HepG2 (cell line): ENCODE results near the gene KIAA0232. TPM values are rescaled to one million over a fixed set of nuclear protein-coding genes. Genes with fewer than 3 reads are reported as not detected.
A peak's percentile ranks its signal among the peaks of the same experiment; 100 is the strongest.

Experiments
- AGO2 ChIP-seq: fragments of 200-400 bp; formaldehyde crosslinking; optimal IDR thresholded peaks from 2 replicates; pipeline ENCODE3; 2017; ENCODE audit warnings: mild to moderate bottlenecking, low read depth, low read length, moderate library complexity
- ARID2 ChIP-seq: sonication (generic); formaldehyde crosslinking; IDR thresholded peaks from 2 replicates; pipeline ENCODE4 v1.8.1; 2022; ENCODE audit warnings: mild to moderate bottlenecking, missing genetic modification reagents, borderline replicate concordance
- EP300 ChIP-seq, 3 experiments: sonication (generic) in 1 of 3; formaldehyde crosslinking in 1 of 3; IDR thresholded peaks; 2 replicates each; pipeline versions ENCODE4 v1.5.1 to v1.6.1; 2011 to 2020; ENCODE audit warnings: low read depth in 2 of 3, low read length in 2 of 3, borderline replicate concordance in 1 of 3, improper control_type of control experiment in 1 of 3, mild to moderate bottlenecking in 1 of 3, missing genetic modification reagents in 1 of 3, moderate library complexity in 1 of 3
- FOXC1 ChIP-seq: sonication (generic); formaldehyde crosslinking; IDR thresholded peaks from 2 replicates; pipeline ENCODE4 v1.8.0; 2022; ENCODE audit warnings: mild to moderate bottlenecking, missing genetic modification reagents, borderline replicate concordance
- KDM3A ChIP-seq: IDR thresholded peaks from 2 replicates; pipeline ENCODE4 v1.6.1; 2018; ENCODE audit warnings: low read depth, missing compliant biosample characterization
- MIER3 ChIP-seq: IDR thresholded peaks from 2 replicates; pipeline ENCODE4 v1.6.1; 2016; ENCODE audit warnings: missing compliant biosample characterization, borderline replicate concordance
- NONO ChIP-seq, 2 experiments: fragments of 450-650 bp in 1 of 2; sonication (generic) in 1 of 2; formaldehyde crosslinking in 1 of 2; IDR thresholded peaks in 1 of 2; conservative IDR thresholded peaks in 1 of 2; 2 replicates each; pipeline versions ENCODE4 v1.6.1 to v1.8.0; 2017 to 2022; ENCODE audit warnings: mild to moderate bottlenecking in 1 of 2, missing genetic modification reagents in 1 of 2, moderate library complexity in 1 of 2
- POLR2A ChIP-seq, 2 experiments: IDR thresholded peaks; 2 replicates each; pipeline ENCODE4 v1.6.1; 2011; ENCODE audit warnings: low read depth in 2 of 2, low read length in 2 of 2, mild to moderate bottlenecking in 1 of 2, moderate library complexity in 1 of 2; ENCODE audit not compliant: insufficient read depth in 1 of 2
- RBFOX2 ChIP-seq: fragments of 200-400 bp; formaldehyde crosslinking; IDR thresholded peaks from 2 replicates; pipeline ENCODE4 v1.6.1; 2017; ENCODE audit warnings: low read depth, mild to moderate bottlenecking, low read length
- RXRB ChIP-seq: IDR thresholded peaks from 2 replicates; pipeline ENCODE4 v1.6.1; 2016; ENCODE audit warnings: borderline replicate concordance, missing genetic modification reagents, missing compliant biosample characterization
- SNAPC5 ChIP-seq: sonication (generic); formaldehyde crosslinking; IDR thresholded peaks from 2 replicates; pipeline ENCODE4 v1.8.1; 2023; ENCODE audit warnings: mild to moderate bottlenecking, missing genetic modification reagents, borderline replicate concordance
- TFDP1 ChIP-seq: IDR thresholded peaks from 2 replicates; pipeline ENCODE4 v1.6.1; 2016; ENCODE audit warnings: missing compliant biosample characterization, missing genetic modification reagents, borderline replicate concordance
- XRCC5 ChIP-seq: fragments of 200-400 bp; formaldehyde crosslinking; optimal IDR thresholded peaks from 2 replicates; pipeline ENCODE3; 2017; ENCODE audit warnings: mild to moderate bottlenecking, low read length
- ZFP90 ChIP-seq: sonication (generic); formaldehyde crosslinking; IDR thresholded peaks from 2 replicates; pipeline ENCODE4 v1.8.0; 2022; ENCODE audit warnings: missing genetic modification reagents, mild to moderate bottlenecking, inconsistent platforms, borderline replicate concordance
- ZGPAT ChIP-seq: IDR thresholded peaks from 2 replicates; pipeline ENCODE4 v1.6.1; 2016; ENCODE audit warnings: mild to moderate bottlenecking
- ZMYM3 ChIP-seq: sonication (generic); formaldehyde crosslinking; IDR thresholded peaks from 2 replicates; pipeline ENCODE4 v1.5.1; 2020; ENCODE audit warnings: mild to moderate bottlenecking, missing genetic modification reagents
- ZNF24 ChIP-seq: fragments of 450-650 bp; IDR thresholded peaks from 2 replicates; pipeline ENCODE4 v1.6.1; 2017; ENCODE audit warnings: antibody characterized with exemption, mild to moderate bottlenecking
- ZNF331 ChIP-seq: sonication (generic); formaldehyde crosslinking; IDR thresholded peaks from 2 replicates; pipeline ENCODE4 v1.4.0; 2020; ENCODE audit warnings: missing genetic modification reagents
- ZNF430 ChIP-seq: sonication (generic); formaldehyde crosslinking; IDR thresholded peaks from 2 replicates; pipeline ENCODE4 v1.9.0; 2021; ENCODE audit warnings: mild to moderate bottlenecking, missing genetic modification reagents
- ZNF468 ChIP-seq: sonication (generic); formaldehyde crosslinking; IDR thresholded peaks from 2 replicates; pipeline ENCODE4 v1.8.0; 2022; ENCODE audit warnings: mild to moderate bottlenecking, moderate library complexity, missing genetic modification reagents
- ZNF7 ChIP-seq: IDR thresholded peaks from 2 replicates; pipeline ENCODE4 v1.6.1; 2016; ENCODE audit warnings: missing biosample characterization, missing genetic modification reagents
- ZNF740 ChIP-seq: sonication (generic); formaldehyde crosslinking; IDR thresholded peaks from 2 replicates; pipeline ENCODE4 v1.4.0; 2020; ENCODE audit warnings: missing genetic modification reagents
- ZSCAN29 ChIP-seq: sonication (generic); formaldehyde crosslinking; conservative IDR thresholded peaks from 2 replicates; pipeline ENCODE4 v1.4.0; 2020; ENCODE audit warnings: mild to moderate bottlenecking, missing genetic modification reagents
- ZSCAN9 ChIP-seq: IDR thresholded peaks from 2 replicates; pipeline ENCODE4 v1.6.1; 2016; ENCODE audit warnings: borderline replicate concordance
- polyA plus RNA-seq, 8 experiments: library from polyadenylated mRNA; depleted of rRNA in 3 of 8; stranded (reverse) in 7 of 8; unstranded in 1 of 8; fragments of >200 nt; fragmentation: Illumina TruSeq in 4 of 8; extraction: Trizol in 4 of 8; gene quantifications; 2 replicates each; pipeline versions ENCODE4 v1.2.1 to v1.2.3, GENCODE V29; 2011 to 2016; ENCODE audit warnings: low read depth in 4 of 8, missing spikeins in 1 of 8, mixed read lengths in 1 of 8; ENCODE audit not compliant: insufficient read depth in 1 of 8
- total RNA-seq, 5 experiments: library from RNA; depleted of rRNA; stranded (reverse); fragments of >200 nt; fragmentation: Illumina TruSeq; extraction: Trizol; gene quantifications; 2 replicates each; pipeline ENCODE4 v1.2.3, GENCODE V29; 2016; ENCODE audit warnings: low read depth in 1 of 5
- TF ChIP-seq, protein P1 (sequence below): sonication (generic); formaldehyde crosslinking; IDR thresholded peaks from 2 replicates; pipeline ENCODE4 v1.5.0; 2020; ENCODE audit warnings: mild to moderate bottlenecking, missing genetic modification reagents, moderate library complexity

KIAA0232 gene
- total and polyA plus RNA-seq, 2 of the 13 experiments (the other 11 are each of a cell fraction or from before 2014, with no cell fraction given): 7.8 to 17.1 TPM

GRCh38 chr4:6753103-6753560, 29.4 kb upstream of the KIAA0232 start (continued):
- TF ChIP-seq ARID2 (CRISPR knock-in tag) (no peak), ZSCAN29 (peak; percentile 63; the same call in 1 of the 2 replicates), ZNF24 (no peak), ZGPAT (CRISPR knock-in tag) (peak; percentile 73; the same call in 1 of the 2 replicates), ZNF468 (CRISPR knock-in tag) (no peak), ZNF430 (CRISPR knock-in tag) (peak; percentile 88; the same call in 1 of the 2 replicates), KDM3A (CRISPR knock-in tag) (0 out of 2 replicates have a peak, but pooled peaks have one; percentile 21), ZMYM3 (CRISPR knock-in tag) (peak; percentile 84), ZNF331 (CRISPR knock-in tag) (0 out of 2 replicates have a peak, but pooled peaks have one; percentile 54), EP300 (IDR thresholded peaks at IDR 0.05; ENCODE audit: low read depth in 2 of 2, low read length in 2 of 2) (peak in 1 of 2 experiments; percentile 70; a peak in 2 of 4 replicates), EP300 (CRISPR knock-in tag; IDR thresholded peaks at IDR 0.05; ENCODE audit: borderline replicate concordance) (peak; percentile 42; the same call in 1 of the 2 replicates), SNAPC5 (no peak), ZNF740 (peak; percentile 28; the same call in 1 of the 2 replicates), RBFOX2 (peak; percentile 84), FOXC1 (peak; percentile 34; the same call in 1 of the 2 replicates), NONO (IDR thresholded peaks at IDR 0.05) (no peak), NONO (CRISPR knock-in tag; conservative IDR thresholded peaks at IDR 0.05) (peak; percentile 69; the same call in 1 of the 2 replicates), MIER3 (peak; percentile 46; the same call in 1 of the 2 replicates), RXRB (CRISPR knock-in tag) (peak; percentile 95), ZFP90 (CRISPR knock-in tag) (peak; percentile 71; the same call in 1 of the 2 replicates), AGO2 (peak; percentile 30), ZNF7 (CRISPR knock-in tag) (no peak), XRCC5 (peak; percentile 16), TFDP1 (CRISPR knock-in tag) (peak; percentile 57; the same call in 1 of the 2 replicates), ZSCAN9 (CRISPR knock-in tag) (peak; percentile 75; the same call in 1 of the 2 replicates), POLR2A (IDR thresholded peaks at IDR 0.05; ENCODE audit: insufficient read depth in 1 of 2, low read depth in 2 of 2, low read length in 2 of 2) (peak in 1 of 2 experiments; percentile 88; a peak in 2 of 4 replicates)
- TF ChIP-seq, protein P1, sequence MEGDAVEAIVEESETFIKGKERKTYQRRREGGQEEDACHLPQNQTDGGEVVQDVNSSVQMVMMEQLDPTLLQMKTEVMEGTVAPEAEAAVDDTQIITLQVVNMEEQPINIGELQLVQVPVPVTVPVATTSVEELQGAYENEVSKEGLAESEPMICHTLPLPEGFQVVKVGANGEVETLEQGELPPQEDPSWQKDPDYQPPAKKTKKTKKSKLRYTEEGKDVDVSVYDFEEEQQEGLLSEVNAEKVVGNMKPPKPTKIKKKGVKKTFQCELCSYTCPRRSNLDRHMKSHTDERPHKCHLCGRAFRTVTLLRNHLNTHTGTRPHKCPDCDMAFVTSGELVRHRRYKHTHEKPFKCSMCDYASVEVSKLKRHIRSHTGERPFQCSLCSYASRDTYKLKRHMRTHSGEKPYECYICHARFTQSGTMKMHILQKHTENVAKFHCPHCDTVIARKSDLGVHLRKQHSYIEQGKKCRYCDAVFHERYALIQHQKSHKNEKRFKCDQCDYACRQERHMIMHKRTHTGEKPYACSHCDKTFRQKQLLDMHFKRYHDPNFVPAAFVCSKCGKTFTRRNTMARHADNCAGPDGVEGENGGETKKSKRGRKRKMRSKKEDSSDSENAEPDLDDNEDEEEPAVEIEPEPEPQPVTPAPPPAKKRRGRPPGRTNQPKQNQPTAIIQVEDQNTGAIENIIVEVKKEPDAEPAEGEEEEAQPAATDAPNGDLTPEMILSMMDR: 0 out of 2 replicates have a peak, but pooled peaks have one; percentile 17
